OCI-LY3 (cell line): ENCODE results near the gene OR5H15.
"Not testable (repeated sequence)": the region's sequence is repeated elsewhere in the genome, so short reads cannot be mapped to it uniquely, and the experiment has no call there.

Experiments
- EZH2phosphoT487 ChIP-seq: fragments of 200-600 bp; shearing (Covaris generic); IDR thresholded peaks from 2 replicates; pipeline ENCODE4 v1.6.1; 2018; ENCODE audit warnings: antibody characterized with exemption, mixed run types, low read depth
- TF ChIP-seq, protein P1 (sequence below): fragments of 200-600, 300-600 bp; sonication (generic); IDR thresholded peaks from 2 replicates; pipeline ENCODE4 v1.5.1; 2014; ENCODE audit warnings: antibody characterized with exemption, low read length, low read depth

DNA sequence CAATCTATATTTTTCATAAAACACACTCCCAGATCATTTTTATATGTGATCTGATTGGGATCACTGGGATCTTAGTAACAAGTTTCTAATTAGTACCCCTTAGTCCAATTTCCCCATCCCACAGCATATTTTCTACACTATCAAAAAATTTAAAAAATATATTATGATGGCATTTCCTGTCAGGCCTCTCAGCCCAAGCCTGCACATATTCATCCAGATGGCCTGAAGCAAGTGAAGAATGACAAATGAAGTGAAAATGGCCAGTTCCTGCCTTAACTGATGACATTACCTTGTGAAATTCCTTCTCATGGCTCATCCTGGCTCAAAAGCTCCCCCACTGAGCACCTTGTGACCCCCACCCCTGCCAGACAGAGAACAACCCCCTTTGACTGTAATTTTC is 24.4 kb downstream of the OR5H15 start:
- TF ChIP-seq, protein P1, sequence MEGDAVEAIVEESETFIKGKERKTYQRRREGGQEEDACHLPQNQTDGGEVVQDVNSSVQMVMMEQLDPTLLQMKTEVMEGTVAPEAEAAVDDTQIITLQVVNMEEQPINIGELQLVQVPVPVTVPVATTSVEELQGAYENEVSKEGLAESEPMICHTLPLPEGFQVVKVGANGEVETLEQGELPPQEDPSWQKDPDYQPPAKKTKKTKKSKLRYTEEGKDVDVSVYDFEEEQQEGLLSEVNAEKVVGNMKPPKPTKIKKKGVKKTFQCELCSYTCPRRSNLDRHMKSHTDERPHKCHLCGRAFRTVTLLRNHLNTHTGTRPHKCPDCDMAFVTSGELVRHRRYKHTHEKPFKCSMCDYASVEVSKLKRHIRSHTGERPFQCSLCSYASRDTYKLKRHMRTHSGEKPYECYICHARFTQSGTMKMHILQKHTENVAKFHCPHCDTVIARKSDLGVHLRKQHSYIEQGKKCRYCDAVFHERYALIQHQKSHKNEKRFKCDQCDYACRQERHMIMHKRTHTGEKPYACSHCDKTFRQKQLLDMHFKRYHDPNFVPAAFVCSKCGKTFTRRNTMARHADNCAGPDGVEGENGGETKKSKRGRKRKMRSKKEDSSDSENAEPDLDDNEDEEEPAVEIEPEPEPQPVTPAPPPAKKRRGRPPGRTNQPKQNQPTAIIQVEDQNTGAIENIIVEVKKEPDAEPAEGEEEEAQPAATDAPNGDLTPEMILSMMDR, result not testable (repeated sequence)
- TF ChIP-seq EZH2phosphoT487, result not testable (repeated sequence)
